Measurements from ENCODE around the gene POLR2E.

Gene POLR2E

DNA sequence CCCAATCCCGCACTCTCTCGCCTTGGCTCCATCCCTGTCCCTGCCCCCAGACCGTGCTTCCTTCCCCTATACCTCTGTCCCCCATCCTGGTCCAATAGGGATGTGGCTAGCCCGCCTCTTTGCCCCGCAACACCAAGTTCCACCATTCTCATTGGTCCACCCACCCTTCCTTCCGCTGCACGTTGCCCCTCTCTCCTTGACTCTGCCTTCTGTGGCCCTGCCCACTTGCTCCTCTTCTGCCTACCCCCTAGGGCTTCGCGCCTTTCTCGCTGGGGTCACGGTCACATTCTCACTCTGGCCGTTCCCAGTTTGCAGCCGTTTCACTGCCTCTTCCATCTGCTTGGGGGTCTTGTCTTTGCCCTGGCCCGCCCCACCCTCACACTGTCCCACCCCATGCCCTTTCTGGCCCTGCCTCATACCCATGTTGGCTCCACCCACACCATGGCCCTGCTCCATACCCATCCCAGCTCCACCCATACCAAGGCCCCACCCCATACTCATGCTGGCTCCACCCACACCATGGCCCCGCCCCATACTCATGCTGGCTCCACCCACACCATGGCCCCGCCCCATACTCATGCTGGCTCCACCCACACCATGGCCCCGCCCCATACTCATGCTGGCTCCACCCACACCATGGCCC lies 32.7 kb downstream of the POLR2E start:
- no peak for DNase-seq

DNA sequence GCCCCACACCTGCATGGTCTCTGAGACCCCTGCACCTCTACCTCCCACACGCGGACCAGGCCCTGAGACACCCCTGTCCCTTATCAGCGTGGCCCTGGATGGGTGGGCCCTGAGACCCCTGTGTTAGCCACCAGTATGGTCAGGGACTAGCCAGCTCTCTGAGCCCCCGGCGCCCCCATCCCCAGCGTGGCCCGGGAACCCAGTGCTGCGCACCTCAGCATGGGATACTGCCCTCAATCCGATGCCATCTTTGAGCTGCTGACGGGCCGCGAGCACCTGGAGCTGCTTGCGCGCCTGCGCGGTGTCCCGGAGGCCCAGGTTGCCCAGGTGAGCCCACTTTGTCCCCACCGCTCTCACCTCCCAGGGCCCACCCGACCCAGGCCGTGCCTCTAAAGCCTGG lies 33.2 kb downstream of the POLR2E start:
- no peak for DNase-seq

DNA sequence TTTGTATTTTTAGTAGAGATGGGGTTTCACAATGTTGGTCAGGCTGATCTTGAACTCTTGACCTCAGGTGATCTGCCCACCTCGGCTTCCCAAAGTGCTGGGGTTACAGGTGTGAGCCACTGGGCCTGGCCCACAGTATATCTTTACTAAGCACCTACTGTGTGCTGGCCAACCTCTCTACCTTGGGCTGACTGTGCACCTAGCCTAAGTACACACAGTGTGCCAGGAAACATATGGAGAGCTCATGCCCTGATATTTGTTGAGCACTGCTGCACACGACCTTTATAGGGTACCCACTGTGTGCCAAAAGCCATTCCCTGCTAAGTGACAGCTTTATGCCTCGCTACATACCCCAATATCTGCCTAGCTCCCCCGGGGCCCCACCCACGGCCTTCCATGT lies 34.5 kb downstream of the POLR2E start:
- DNase-seq = no peak

DNA sequence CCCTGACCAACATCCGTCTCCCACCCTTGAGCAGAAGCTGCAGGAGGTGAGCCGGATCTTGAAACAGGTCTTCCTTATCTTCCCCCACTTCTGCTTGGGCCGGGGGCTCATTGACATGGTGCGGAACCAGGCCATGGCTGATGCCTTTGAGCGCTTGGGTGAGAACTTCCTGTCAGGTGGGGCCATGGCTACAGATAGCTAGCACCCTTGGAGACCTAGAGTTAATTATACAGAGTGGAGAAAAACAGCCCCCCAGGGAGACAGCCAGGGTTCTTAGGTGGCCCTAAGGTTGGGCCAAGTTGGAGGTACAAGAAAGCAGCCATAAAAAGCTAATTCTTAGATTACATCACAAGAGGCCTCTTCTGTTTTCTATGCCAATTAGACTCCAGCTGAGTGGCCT lies 37.1 kb downstream of the POLR2E start:
- DNase-seq = no peak

DNA sequence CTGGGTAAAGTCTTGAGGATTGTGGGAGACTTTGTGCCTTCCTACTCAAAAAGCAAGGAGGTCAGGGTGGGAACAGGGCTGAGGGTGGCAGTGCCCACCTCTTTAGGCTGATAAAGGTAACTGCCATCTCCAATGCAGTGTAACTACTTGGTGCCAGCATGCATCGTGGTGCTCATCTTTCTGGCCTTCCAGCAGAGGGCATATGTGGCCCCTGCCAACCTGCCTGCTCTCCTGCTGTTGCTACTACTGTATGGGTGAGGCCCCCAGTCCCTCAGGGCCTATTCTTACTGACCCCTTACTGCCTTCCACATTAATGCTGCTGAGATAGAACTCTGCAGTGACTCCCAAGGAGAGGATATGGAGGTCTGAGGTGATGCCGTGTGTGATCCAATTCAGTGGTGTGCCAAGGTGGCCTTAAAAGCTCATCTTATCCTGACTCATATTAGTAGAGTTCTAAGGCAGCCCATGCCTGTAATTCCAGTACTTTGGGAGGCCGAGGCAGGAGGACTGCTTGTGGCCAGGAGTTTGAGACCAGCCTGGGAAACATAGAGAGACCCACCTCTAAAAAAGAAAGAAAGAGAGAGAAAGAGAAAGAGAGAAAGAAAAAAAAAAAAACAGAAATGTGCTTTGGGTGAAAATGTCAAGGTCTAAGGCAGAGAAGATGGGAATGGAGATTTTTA lies 37.9 kb downstream of the POLR2E start:
- peak; percentile 55 to 64 for DNase-seq

DNA sequence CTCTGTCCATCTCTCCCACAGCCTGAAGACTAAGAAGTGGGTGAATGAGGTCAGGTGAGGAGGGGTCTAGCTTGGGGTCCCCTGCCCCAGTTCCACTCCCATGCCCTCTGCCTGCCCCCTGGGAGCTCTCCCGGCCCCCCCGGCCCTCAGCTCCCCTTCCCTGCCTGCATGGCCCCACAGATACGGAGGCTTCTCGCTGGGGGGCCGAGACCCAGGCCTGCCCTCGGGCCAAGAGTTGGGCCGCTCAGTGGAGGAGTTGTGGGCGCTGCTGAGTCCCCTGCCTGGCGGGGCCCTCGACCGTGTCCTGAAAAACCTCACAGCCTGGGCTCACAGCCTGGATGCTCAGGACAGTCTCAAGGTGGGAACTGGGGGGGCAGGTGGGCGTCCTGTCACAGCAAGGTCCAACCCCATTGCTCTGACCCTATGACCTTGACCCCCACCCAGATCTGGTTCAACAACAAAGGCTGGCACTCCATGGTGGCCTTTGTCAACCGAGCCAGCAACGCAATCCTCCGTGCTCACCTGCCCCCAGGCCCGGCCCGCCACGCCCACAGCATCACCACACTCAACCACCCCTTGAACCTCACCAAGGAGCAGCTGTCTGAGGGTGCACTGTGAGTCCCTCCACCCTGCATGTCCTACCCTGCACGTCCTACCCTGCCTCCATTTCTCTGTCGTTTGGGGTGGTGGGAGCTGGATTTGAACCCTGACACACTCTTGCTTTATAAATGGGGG lies 39.1 kb downstream of the POLR2E start:
- no peak for DNase-seq

DNA sequence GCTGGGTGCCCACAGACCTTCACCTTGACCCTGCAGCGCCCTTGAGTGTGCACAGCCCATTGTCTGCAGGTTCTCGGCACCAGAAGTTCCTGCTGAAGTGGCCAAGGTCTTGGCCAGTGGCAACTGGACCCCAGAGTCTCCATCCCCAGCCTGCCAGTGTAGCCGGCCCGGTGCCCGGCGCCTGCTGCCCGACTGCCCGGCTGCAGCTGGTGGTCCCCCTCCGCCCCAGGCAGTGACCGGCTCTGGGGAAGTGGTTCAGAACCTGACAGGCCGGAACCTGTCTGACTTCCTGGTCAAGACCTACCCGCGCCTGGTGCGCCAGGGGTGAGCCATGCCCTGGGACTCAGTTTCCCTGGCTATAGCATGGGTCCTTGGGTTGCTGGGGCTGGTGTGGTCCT lies 40.1 kb downstream of the POLR2E start:
- DNase-seq = no peak

DNA sequence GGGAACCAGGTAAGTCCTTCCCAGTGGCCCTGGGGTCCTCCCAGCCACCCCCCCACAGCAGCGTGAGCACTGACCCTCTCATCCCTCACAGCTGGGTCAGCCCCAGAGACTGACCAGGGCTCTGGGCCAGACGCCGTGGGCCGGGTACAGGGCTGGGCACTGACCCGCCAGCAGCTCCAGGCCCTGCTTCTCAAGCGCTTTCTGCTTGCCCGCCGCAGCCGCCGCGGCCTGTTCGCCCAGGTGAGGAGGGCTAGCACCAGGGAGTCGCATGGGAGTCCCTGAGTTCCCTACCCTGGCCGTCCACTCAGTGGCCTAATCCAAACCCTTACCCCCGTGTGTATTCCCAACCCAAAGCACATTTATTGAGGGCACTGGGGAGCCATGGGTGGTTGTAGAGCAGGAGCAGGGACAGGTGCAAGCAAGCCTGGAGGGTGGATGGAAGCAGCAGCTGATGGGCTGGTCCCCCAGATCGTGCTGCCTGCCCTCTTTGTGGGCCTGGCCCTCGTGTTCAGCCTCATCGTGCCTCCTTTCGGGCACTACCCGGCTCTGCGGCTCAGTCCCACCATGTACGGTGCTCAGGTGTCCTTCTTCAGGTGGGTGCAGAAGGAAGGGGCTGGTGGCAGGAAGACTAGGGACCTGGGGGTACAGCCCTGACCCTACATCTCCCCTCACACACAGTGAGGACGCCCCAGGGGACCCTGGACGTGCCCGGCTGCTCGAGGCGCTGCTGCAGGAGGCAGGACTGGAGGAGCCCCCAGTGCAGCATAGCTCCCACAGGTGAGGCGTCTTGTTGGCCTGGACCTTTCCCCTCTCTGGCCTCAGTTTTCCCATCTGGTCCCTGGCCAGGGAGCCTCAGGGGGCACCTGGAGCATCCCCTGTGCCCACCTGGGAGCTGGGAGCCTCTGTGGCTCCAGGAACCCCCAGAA lies 40.8 kb downstream of the POLR2E start:
- no peak for DNase-seq

DNA sequence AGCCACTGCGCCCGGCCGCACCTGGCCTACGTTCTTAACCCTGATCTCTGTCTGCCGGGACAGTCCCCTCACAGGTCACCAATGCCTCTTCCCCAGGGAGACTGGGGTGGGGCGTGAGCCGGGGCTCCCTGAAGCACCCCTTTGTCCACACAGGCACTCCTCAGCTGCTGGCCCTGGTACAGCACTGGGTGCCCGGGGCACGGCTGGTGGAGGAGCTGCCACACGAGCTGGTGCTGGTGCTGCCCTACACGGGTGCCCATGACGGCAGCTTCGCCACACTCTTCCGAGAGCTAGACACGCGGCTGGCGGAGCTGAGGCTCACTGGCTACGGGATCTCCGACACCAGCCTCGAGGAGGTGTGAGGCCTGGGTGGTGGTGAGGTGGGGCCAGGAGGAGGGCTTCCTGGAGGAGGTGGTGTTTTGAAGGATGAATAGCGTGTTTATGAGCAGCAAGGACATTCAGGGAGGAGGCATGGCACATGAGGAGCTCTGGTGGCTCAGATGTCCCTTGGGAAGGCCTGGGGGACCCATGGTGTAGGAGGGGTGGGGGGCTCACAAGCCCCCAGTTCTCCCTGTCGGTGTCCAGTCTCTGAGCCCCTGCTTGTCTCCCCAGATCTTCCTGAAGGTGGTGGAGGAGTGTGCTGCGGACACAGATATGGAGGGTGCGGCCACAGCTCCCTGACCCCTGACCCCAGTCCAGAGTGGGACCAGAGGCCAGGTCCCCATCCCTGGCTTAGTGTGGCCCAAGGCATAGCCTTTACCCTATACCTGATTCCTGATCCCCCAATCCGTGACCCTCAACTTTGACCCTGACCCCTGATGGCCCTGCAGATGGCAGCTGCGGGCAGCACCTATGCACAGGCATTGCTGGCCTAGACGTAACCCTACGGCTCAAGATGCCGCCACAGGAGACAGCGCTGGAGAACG lies 41.7 kb downstream of the POLR2E start:
- no peak for DNase-seq

DNA sequence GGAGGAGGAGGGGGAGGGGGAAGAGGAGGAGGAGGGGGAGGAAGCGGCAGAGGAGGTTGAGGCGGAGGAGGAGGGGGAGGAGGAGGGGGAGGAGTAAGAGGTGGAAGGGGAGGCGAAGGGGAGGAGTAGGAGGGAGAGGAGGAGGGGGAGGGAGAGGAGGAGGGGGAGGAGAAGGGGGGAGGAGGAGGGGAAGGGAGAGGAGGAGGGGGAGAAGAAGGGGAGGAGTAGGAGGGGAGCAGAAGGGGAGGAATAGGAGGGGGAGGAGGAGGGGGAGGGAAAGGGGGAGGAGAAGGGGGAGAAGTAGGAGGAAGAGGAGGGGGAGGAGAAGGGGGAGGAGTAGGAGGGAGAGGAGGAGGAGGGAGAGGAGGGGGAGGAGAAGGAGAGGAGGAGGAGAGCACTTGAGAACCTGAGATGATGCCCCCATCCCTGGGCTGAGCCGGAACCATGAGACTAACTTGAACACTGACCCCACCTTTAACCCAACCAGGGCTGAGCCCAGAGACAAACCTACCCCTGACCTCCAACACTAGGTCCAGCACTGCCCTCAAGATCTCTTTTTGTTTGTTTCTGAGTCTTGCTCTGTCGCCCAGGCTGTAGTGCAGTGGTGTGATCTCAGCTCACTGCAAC lies 42.7 kb downstream of the POLR2E start:
- no peak for DNase-seq

DNA sequence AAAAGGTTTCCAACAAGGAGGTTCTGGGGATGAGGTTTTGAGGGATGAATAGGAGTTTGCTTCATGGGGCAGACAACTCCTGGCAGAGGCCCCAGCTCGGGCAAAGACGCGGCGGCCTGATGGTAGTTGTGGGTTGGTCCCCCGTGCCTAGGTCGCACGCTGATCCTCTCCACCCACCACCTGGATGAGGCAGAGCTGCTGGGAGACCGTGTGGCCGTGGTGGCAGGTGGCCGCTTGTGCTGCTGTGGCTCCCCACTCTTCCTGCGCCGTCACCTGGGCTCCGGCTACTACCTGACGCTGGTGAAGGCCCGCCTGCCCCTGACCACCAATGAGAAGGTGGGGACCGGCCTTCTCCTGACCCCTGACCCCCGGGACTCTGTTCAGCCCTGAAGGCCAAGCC lies 43.4 kb downstream of the POLR2E start:
- DNase-seq = no peak

DNA sequence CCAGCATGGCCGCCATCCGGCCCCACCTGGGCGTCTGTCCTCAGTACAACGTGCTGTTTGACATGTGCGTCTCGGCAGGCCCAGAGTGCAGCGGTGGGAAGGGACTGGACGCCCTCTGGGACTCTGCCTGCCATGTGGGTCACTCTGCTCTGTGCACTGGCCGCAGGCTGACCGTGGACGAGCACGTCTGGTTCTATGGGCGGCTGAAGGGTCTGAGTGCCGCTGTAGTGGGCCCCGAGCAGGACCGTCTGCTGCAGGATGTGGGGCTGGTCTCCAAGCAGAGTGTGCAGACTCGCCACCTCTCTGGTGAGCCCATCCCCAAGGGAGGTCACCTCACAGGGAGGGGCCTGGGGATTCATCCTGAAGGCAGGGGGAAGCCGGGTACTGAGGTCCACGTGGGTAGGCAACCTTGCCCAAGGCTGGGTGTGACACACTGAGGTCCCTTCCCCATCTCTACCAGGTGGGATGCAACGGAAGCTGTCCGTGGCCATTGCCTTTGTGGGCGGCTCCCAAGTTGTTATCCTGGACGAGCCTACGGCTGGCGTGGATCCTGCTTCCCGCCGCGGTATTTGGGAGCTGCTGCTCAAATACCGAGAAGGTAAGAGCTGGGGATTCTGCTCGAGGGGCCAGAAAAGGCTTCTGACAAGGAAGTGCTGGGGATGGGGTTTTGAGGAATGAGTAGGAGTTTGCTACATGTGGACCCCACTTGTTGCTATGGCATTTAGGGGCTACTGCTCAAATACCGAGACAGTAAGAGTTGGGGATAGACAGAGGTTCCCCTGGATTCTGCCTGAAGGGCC lies 44.0 kb downstream of the POLR2E start:
- no peak for DNase-seq

DNA sequence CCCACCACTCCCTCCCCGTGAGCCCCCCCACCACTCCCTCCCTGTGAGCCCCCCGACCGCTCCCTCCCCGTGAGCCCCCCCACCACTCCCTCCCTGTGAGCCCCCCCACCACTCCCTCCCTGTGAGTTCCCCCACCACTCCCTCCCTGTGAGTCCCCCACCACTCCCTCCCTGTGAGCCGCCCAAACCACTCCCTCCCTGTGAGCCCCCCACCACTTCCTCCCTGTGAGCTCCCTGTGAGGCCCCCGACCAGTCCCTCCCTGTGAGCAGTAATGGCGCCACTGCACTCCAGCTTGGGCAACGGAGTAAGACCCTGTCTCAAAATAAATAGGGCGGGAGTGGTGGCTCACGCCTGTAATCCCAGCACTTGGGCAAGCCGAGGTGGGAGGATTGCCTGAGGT lies 45.4 kb downstream of the POLR2E start:
- no peak for DNase-seq

DNA sequence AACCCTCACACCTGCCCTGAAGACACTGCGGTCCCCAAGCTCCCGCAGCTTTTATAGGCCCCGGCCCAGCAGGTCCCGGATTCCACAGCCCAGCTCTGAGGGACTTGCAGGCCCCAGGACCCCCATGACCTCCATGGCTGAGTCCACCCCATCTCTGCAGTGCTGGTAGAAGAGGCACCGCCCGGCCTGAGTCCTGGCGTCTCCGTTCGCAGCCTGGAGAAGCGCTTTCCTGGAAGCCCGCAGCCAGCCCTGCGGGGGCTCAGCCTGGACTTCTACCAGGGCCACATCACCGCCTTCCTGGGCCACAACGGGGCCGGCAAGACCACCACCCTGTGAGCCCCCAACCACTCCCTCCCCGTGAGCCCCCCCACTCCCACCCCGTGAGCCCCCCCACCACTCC lies 46.1 kb downstream of the POLR2E start:
- no peak for DNase-seq

DNA sequence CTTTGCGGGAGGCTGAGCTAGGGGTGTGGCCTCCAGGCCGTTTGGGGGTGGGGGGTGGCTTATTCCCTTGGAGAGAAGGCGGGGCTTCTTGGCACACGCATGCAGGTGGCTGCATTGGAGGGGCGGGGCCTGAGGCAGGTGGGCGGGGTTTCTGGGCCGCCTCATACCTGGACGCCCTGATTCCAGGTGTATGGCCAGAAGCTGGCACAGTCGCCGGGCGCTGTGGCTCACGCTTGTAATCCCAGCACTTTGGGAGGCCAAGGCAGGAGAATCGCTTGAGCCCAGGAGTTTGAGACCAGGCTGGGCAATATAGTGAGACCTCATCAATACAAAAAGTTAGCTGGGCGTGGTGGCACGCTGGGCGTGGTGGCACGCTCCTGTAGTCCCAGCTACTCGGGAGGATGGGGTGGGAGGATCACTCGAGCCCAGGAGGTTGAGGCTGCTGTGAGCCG lies 47.5 kb downstream of the POLR2E start:
- no peak for DNase-seq

DNA sequence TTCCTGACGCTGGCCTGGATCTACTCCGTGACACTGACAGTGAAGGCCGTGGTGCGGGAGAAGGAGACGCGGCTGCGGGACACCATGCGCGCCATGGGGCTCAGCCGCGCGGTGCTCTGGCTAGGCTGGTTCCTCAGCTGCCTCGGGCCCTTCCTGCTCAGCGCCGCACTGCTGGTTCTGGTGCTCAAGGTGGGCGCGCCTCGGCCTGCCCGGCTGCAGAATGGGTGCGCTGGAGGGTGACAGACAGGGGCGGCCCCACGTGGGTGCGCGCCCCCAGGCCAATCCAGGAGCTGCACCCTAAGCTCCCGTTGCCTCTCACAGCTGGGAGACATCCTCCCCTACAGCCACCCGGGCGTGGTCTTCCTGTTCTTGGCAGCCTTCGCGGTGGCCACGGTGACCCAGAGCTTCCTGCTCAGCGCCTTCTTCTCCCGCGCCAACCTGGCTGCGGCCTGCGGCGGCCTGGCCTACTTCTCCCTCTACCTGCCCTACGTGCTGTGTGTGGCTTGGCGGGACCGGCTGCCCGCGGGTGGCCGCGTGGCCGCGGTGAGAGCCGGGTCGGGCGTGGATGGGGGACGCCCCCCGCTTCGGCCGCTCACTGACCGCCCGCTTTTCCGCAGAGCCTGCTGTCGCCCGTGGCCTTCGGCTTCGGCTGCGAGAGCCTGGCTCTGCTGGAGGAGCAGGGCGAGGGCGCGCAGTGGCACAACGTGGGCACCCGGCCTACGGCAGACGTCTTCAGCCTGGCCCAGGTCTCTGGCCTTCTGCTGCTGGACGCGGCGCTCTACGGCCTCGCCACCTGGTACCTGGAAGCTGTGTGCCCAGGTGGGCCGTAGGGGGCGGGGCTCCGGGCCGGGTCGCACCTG lies 48.1 kb downstream of the POLR2E start:
- DNase-seq = no peak

DNA sequence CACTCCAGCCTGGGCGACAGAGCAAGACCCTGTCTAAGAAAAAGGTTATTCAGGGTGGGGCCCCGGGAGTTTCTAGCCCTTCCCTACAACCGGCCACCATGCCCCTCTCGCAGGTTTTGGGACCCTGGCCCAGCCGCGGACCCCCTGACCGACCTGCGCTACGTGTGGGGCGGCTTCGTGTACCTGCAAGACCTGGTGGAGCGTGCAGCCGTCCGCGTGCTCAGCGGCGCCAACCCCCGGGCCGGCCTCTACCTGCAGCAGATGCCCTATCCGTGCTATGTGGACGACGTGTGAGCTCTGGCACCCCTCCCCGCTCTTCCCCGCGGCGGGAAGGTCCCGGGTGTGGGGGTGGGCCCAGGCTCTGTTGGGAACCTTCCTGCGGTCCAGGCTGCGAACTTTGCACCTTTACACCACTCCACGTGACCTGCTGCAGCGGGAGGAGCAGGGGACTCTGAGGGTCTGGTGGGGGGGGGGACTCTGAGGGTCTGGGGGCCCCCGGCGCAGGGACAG lies 49.0 kb downstream of the POLR2E start:
- DNase-seq = no peak

DNA sequence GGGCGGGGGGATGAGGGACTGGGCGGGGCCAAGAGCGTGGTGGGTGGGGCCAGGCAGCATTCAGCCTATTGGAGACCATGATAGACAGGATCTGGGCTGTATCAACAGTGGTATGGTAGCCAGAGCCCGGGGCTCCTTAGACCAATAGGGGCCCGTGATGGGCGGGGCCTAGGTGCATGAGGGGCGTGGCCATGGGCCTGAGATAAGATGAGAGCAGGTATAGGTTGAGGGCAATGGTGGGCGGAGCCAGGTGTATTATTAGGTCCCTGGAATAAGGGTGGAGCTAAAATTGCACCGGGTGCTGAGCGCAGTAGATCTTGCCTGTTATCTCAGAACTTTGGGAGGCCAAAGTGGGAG lies 50.0 kb downstream of the POLR2E start:
- peak in 1 of 2 donors; percentile 46 for DNase-seq
